RWPE2 (cell line): Measurements from ENCODE around the gene SPN.

Source experiments
- ATAC-seq: fragments of 200-7000 bp; cut with Tn5 transposase; 3 replicates; pipeline ENCODE4 v1.9.1; 2021; ENCODE audit warnings: low read depth
- DNase-seq: peaks from one replicate; pipeline ENCODE4 v3.0.0-alpha.2; 2020; ENCODE audit warnings: low spot score
- H3K27ac ChIP-seq: fragments of 450-650 bp; 2 replicates; pipeline ENCODE4 v1.5.1; 2017; ENCODE audit warnings: mild to moderate bottlenecking; ENCODE audit not compliant: poor library complexity, severe bottlenecking
- H3K27me3 ChIP-seq: fragments of 250-450 bp; sonication (Bioruptor Pico); 2 replicates; pipeline ENCODE4 v1.5.1; 2021; ENCODE audit warnings: mild to moderate bottlenecking, moderate library complexity; ENCODE audit not compliant: insufficient read depth, poor library complexity, severe bottlenecking
- H3K36me3 ChIP-seq: fragments of 250-450 bp; sonication (Bioruptor Pico); 2 replicates; pipeline ENCODE4 v1.5.1; 2020; ENCODE audit warnings: low read depth, mild to moderate bottlenecking, moderate library complexity
- H3K4me1 ChIP-seq: fragments of 250-450 bp; sonication (Bioruptor Pico); 2 replicates; pipeline ENCODE4 v1.5.1; 2021; ENCODE audit warnings: mild to moderate bottlenecking, moderate library complexity; ENCODE audit not compliant: insufficient read depth, poor library complexity, severe bottlenecking
- H3K4me3 ChIP-seq: fragments of 250-450 bp; sonication (Bioruptor Pico); 2 replicates; pipeline ENCODE4 v1.5.1; 2021; ENCODE audit warnings: mild to moderate bottlenecking, moderate library complexity; ENCODE audit not compliant: severe bottlenecking
- H3K9me3 ChIP-seq: fragments of 250-450 bp; sonication (Bioruptor Pico); 2 replicates; pipeline ENCODE4 v1.5.1; 2021; ENCODE audit warnings: mild to moderate bottlenecking, moderate library complexity; ENCODE audit not compliant: severe bottlenecking
- TF ChIP-seq, protein P1 (sequence below): fragments of 450-650 bp; IDR thresholded peaks from one replicate; pipeline ENCODE4 v1.5.1; 2017; ENCODE audit warnings: mild to moderate bottlenecking, moderate library complexity; ENCODE audit not compliant: poor library complexity, severe bottlenecking

SPN gene

DNA sequence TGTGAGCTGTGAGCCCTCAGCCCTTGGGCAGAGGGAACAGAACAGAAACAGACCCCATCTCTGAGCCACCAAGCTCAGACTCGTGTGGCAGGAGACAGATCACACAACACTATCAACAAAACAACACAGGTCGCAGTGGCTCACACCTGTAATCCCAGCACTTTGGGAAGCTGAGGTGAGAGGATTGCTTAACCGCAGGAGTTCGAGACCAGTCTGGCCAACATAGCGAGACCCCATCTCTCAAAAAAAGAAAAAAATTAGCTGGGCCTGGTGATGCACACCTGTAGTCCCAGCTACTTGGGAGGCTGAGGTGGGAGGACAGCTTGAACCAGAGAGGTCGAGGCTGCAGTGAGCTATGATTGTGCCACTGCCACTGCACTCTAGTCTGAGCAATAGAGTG lies 10.5 kb downstream of the SPN start:
- Histone ChIP-seq H3K4me1 (no peaks in the 10 kb centered on the region), H3K36me3 (no peaks in the 10 kb centered on the region), H3K27me3 (no peaks in the 10 kb centered on the region), H3K27ac (no peak overlapping the region), H3K4me3 (no peak overlapping the region), H3K9me3 (no peaks in the 10 kb centered on the region)
- TF ChIP-seq, protein P1, sequence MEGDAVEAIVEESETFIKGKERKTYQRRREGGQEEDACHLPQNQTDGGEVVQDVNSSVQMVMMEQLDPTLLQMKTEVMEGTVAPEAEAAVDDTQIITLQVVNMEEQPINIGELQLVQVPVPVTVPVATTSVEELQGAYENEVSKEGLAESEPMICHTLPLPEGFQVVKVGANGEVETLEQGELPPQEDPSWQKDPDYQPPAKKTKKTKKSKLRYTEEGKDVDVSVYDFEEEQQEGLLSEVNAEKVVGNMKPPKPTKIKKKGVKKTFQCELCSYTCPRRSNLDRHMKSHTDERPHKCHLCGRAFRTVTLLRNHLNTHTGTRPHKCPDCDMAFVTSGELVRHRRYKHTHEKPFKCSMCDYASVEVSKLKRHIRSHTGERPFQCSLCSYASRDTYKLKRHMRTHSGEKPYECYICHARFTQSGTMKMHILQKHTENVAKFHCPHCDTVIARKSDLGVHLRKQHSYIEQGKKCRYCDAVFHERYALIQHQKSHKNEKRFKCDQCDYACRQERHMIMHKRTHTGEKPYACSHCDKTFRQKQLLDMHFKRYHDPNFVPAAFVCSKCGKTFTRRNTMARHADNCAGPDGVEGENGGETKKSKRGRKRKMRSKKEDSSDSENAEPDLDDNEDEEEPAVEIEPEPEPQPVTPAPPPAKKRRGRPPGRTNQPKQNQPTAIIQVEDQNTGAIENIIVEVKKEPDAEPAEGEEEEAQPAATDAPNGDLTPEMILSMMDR: no peak
- no peak for DNase-seq
- no peak for ATAC-seq

DNA sequence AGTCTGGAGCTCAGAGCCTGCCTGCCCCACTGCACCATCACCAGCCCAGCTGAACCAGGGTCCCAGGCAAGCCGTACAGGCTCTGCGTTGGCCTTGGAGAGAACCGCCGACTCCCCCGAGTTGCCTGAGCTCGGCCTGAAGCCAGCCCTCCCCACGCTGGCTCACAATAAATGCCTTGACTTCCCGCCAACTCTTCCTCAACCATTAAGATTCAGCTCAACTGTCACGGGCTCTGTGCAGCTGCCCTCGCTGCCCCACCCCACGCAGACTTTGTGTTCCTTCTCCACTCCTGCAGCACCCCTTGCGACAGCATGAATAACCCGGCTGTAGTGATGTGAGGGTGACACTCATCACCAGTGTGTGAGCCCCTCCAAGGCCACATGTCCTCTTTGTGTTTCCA lies 11.1 kb downstream of the SPN start:
- no peak for DNase-seq

DNA sequence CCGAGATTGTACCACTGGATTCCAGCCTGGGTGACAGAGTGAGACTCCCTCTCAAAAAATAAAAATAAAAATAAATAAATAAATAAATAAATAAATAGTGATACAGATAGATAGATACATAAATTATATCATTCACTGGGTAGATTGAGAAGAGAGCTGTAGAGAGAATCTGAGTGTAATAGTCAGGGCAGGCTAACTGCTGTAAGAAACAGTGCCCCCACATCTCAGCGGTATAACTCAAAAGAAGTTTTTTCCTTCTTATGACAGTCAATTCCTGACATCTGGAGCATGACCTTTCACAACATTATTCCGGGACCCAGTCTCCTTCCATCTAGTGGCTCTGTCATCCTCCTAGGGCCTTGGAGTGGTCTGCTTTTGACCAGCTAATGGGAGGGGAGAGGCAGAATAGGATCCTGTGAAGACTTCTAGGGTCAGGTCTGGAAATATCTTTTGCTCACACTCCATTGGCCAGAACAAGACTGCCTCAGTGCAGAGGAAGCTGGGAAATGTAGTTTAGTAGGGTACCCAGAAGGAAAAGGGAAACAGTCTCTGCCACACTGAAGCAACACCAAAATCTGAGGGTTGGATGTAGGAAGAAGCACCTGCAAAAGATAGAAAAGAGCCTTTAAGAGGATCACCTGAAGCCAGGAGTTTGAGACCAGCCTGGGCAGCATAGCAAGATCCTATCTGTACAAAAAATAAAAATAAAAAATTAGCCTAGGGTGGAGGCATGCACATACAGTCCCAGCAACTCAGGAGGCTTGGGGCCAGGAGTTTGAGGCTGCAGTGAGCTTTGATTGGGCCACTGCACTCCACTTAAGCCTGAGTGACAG lies 13.0 kb downstream of the SPN start:
- peak; percentile 67; the same call in 2 of the 3 replicates for ATAC-seq
- no peak for DNase-seq

More for the DNA sequence above, 11.1 kb downstream of the SPN start:
- TF ChIP-seq, protein P1: no peak
- H3K36me3 ChIP-seq: no peaks in the 10 kb centered on the region
- ATAC-seq: no peak
- no peaks in the 10 kb centered on the region for H3K9me3 ChIP-seq
- H3K4me3 ChIP-seq: no peak overlapping the region
- no peak overlapping the region for H3K27ac ChIP-seq
- no peaks in the 10 kb centered on the region for H3K27me3 ChIP-seq
- no peaks in the 10 kb centered on the region for H3K4me1 ChIP-seq

DNA sequence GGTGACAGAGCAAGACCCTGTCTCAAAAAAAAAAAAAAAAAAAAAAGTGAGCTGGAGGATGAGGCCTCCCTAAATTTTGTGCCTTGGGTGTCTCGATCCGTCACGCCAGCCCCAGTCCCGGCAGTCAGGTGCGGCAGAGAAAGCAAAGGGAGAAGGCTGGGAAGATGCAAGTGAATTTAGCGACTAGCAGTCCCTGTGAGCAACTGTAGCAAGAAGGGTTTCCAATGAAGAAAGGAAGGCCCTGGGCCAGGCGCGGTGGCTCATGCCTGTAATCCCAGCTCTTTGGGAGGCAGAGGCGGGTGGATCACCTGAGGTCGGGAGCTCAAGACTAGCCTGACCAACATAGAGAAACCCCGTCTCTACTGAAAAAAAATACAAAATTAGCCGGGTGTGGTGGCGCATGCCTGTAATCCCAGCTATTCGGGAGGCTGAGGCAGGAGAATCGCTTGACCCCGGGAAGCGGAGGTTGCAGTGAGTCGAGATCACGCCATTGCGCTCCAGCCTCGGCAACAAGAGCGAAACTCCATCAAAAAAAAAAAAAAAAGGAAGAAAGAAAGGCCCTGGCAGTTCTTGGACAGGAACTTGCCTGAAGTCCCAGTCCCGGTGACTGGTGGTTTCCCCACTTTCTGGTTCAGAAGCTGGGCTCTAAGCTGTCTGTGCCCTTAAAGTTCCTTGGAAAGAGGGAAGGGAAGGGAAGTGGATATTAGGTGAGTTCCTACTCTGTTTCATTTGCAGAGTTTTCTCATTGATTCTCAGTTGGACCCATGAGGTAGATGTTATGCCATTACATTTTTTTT lies 14.1 kb downstream of the SPN start:
- no peaks in the 10 kb centered on the region for H3K36me3 ChIP-seq
- H3K27me3 ChIP-seq: no peaks in the 10 kb centered on the region
- TF ChIP-seq, protein P1: no peak
- no peak for ATAC-seq
- no peaks in the 10 kb centered on the region for H3K4me1 ChIP-seq
- no peak overlapping the region for H3K27ac ChIP-seq
- no peak for DNase-seq
- H3K9me3 ChIP-seq: no peaks in the 10 kb centered on the region
- no peak overlapping the region for H3K4me3 ChIP-seq

More for the DNA sequence above, 13.0 kb downstream of the SPN start:
- Histone ChIP-seq H3K27ac (no peak overlapping the region), H3K27me3 (no peaks in the 10 kb centered on the region), H3K36me3 (no peaks in the 10 kb centered on the region), H3K4me1 (no peaks in the 10 kb centered on the region), H3K4me3 (no peak overlapping the region), H3K9me3 (no peaks in the 10 kb centered on the region)
- TF ChIP-seq, protein P1: no peak
